ENCODE results near the gene RALGPS2. TPM values are rescaled to one million over a fixed set of nuclear protein-coding genes. Genes with fewer than 3 reads are reported as not detected.

Gene RALGPS2
- total RNA-seq, 2 experiments from 2014 or later = 3.5 to 5.5 TPM

GRCh38 chr1:178862864-178863263 is 137.8 kb downstream of the RALGPS2 start:
- Mint-ChIP-seq H3K27ac (no peak overlapping the region), H3K4me3 (no peak overlapping the region), H3K36me3 (ENCODE audit: low read depth) (no peaks in the 10 kb centered on the region), H3K27me3 (no peaks in the 10 kb centered on the region), H3K4me1 (peaks cover 7% of the 10 kb centered on the region), H3K9me3 (no peaks in the 10 kb centered on the region)
- POLR2A ChIA-PET = no interaction called here
- no peak for DNase-seq
- CTCF ChIA-PET = interaction anchor here (1.4 kb wide), 1 partner anchor 11 kb away, joined by 3 read pairs; no protein-coding TSS in a partner anchor

- POLR2A ChIA-PET = no interaction called here
- H3K27ac Mint-ChIP-seq = no peak overlapping the region
- H3K36me3 Mint-ChIP-seq (ENCODE audit: low read depth) = no peaks in the 10 kb centered on the region
- CTCF ChIA-PET = interaction anchor here (0.6 to 0.9 kb wide), 2 partner anchors 16 to 76 kb away, joined by 3 to 4 read pairs; no protein-coding TSS in a partner anchor
- no peaks in the 10 kb centered on the region for H3K9me3 Mint-ChIP-seq
- H3K4me1 Mint-ChIP-seq = peaks cover 7% of the 10 kb centered on the region
- H3K4me3 Mint-ChIP-seq = no peak overlapping the region
- DNase-seq = no peak
- no peaks in the 10 kb centered on the region for H3K27me3 Mint-ChIP-seq
Measured at GRCh38 chr1:178864326-178864725, 139.3 kb downstream of the RALGPS2 start.

GRCh38 chr1:178867670-178868069 is 142.6 kb downstream of the RALGPS2 start:
- Mint-ChIP-seq H3K27me3 (no peaks in the 10 kb centered on the region), H3K9me3 (no peaks in the 10 kb centered on the region), H3K4me3 (no peak overlapping the region), H3K36me3 (ENCODE audit: low read depth) (no peaks in the 10 kb centered on the region), H3K4me1 (peaks cover 9% of the 10 kb centered on the region), H3K27ac (no peak overlapping the region)
- no peak for DNase-seq
- ChIA-PET CTCF (interaction anchor here (0.6 kb wide), 1 partner anchor 20 kb away, joined by 3 read pairs; no protein-coding TSS in a partner anchor), POLR2A (no interaction called here)

GRCh38 chr1:178868706-178869105 is 143.7 kb downstream of the RALGPS2 start:
- peaks cover 12% of the 10 kb centered on the region for H3K4me1 Mint-ChIP-seq
- POLR2A ChIA-PET = no interaction called here
- CTCF ChIA-PET = no interaction called here
- no peaks in the 10 kb centered on the region for H3K36me3 Mint-ChIP-seq (ENCODE audit: low read depth)
- H3K27me3 Mint-ChIP-seq = no peaks in the 10 kb centered on the region
- no peaks in the 10 kb centered on the region for H3K9me3 Mint-ChIP-seq
- H3K27ac Mint-ChIP-seq = no peak overlapping the region
- no peak overlapping the region for H3K4me3 Mint-ChIP-seq
- DNase-seq = no peak

- no peaks in the 10 kb centered on the region for H3K36me3 Mint-ChIP-seq (ENCODE audit: low read depth)
- no peak overlapping the region for H3K4me3 Mint-ChIP-seq
- peaks cover 12% of the 10 kb centered on the region for H3K4me1 Mint-ChIP-seq
- no peaks in the 10 kb centered on the region for H3K27me3 Mint-ChIP-seq
- H3K9me3 Mint-ChIP-seq = no peaks in the 10 kb centered on the region
- ChIA-PET CTCF (no interaction called here), POLR2A (no interaction called here)
- H3K27ac Mint-ChIP-seq = no peak overlapping the region
- no peak for DNase-seq
Measured at GRCh38 chr1:178869119-178869697, 144.2 kb downstream of the RALGPS2 start.

GRCh38 chr1:178870221-178870620 is 145.2 kb downstream of the RALGPS2 start:
- peaks cover 9% of the 10 kb centered on the region for H3K4me1 Mint-ChIP-seq
- POLR2A ChIA-PET = no interaction called here
- no peaks in the 10 kb centered on the region for H3K9me3 Mint-ChIP-seq
- H3K36me3 Mint-ChIP-seq (ENCODE audit: low read depth) = no peaks in the 10 kb centered on the region
- no peak for DNase-seq
- no peak overlapping the region for H3K4me3 Mint-ChIP-seq
- CTCF ChIA-PET = no interaction called here
- H3K27ac Mint-ChIP-seq = no peak overlapping the region
- no peaks in the 10 kb centered on the region for H3K27me3 Mint-ChIP-seq

GRCh38 chr1:178870944-178871343 is 145.9 kb downstream of the RALGPS2 start, which contains the start of gene ANGPTL1:
ANGPTL1 (minus strand) TSS chr1:178871077; CDS start chr1:178865776, 5,301 bp downstream.
- Mint-ChIP-seq H3K4me3 (no peak within 1 kb of the TSS), H3K36me3 (ENCODE audit: low read depth) (no peaks in the 10 kb centered on the region), H3K4me1 (peaks cover 9% of the 10 kb centered on the region), H3K27me3 (no peaks in the 10 kb centered on the region), H3K9me3 (no peaks in the 10 kb centered on the region), H3K27ac (no peak within 1 kb of the TSS)
- DNase-seq = no peak
- ChIA-PET CTCF (no interaction called here), POLR2A (interaction anchor here (0.7 kb wide), 1 partner anchor 439 kb away, joined by 7 read pairs; no protein-coding TSS in a partner anchor)

- ChIA-PET CTCF (interaction anchor here (0.6 to 0.9 kb wide), 2 partner anchors 13 to 476 kb away, joined by 3 read pairs; no protein-coding TSS in a partner anchor), POLR2A (interaction anchor here (0.7 kb wide), 1 partner anchor 439 kb away, joined by 7 read pairs; no protein-coding TSS in a partner anchor)
- H3K36me3 Mint-ChIP-seq (ENCODE audit: low read depth) = no peaks in the 10 kb centered on the region
Measured at GRCh38 chr1:178871551-178872320, 146.7 kb downstream of the RALGPS2 start.

GRCh38 chr1:178874966-178875365 is 149.9 kb downstream of the RALGPS2 start:
- no peak for DNase-seq
- CTCF ChIA-PET = no interaction called here

More at GRCh38 chr1:178871551-178872320, 146.7 kb downstream of the RALGPS2 start:
- no peaks in the 10 kb centered on the region for H3K9me3 Mint-ChIP-seq
- peaks cover 9% of the 10 kb centered on the region for H3K4me1 Mint-ChIP-seq
- no peak overlapping the region for H3K4me3 Mint-ChIP-seq
- no peaks in the 10 kb centered on the region for H3K27me3 Mint-ChIP-seq
- no peak for DNase-seq
- no peak overlapping the region for H3K27ac Mint-ChIP-seq

GRCh38 chr1:178875936-178876335 is 150.9 kb downstream of the RALGPS2 start:
- H3K27ac Mint-ChIP-seq = no peak overlapping the region
- no peaks in the 10 kb centered on the region for H3K36me3 Mint-ChIP-seq (ENCODE audit: low read depth)
- H3K27me3 Mint-ChIP-seq = no peaks in the 10 kb centered on the region
- no peak for DNase-seq
- H3K4me3 Mint-ChIP-seq = no peak overlapping the region
- H3K9me3 Mint-ChIP-seq = no peaks in the 10 kb centered on the region
- CTCF ChIA-PET = no interaction called here
- H3K4me1 Mint-ChIP-seq = peaks cover 5% of the 10 kb centered on the region
- POLR2A ChIA-PET = no interaction called here

More at GRCh38 chr1:178874966-178875365, 149.9 kb downstream of the RALGPS2 start:
- Mint-ChIP-seq H3K36me3 (ENCODE audit: low read depth) (no peaks in the 10 kb centered on the region), H3K27ac (no peak overlapping the region), H3K4me1 (peaks cover 5% of the 10 kb centered on the region), H3K27me3 (no peaks in the 10 kb centered on the region), H3K4me3 (no peak overlapping the region), H3K9me3 (no peaks in the 10 kb centered on the region)
- POLR2A ChIA-PET = no interaction called here

GRCh38 chr1:178877896-178878295 is 152.9 kb downstream of the RALGPS2 start:
- Mint-ChIP-seq H3K27me3 (no peaks in the 10 kb centered on the region), H3K36me3 (ENCODE audit: low read depth) (no peaks in the 10 kb centered on the region), H3K4me3 (no peak overlapping the region), H3K27ac (no peak overlapping the region), H3K4me1 (peaks cover under 1% of the 10 kb centered on the region), H3K9me3 (no peaks in the 10 kb centered on the region)
- ChIA-PET CTCF (no interaction called here), POLR2A (no interaction called here)
- DNase-seq = no peak

- no peaks in the 10 kb centered on the region for H3K36me3 Mint-ChIP-seq (ENCODE audit: low read depth)
- no peaks in the 10 kb centered on the region for H3K9me3 Mint-ChIP-seq
- ChIA-PET CTCF (no interaction called here), POLR2A (no interaction called here)
- H3K27me3 Mint-ChIP-seq = no peaks in the 10 kb centered on the region
- no peaks in the 10 kb centered on the region for H3K4me1 Mint-ChIP-seq
- H3K4me3 Mint-ChIP-seq = no peak overlapping the region
- DNase-seq = no peak
- H3K27ac Mint-ChIP-seq = no peak overlapping the region
Measured at GRCh38 chr1:178881950-178882349, 156.9 kb downstream of the RALGPS2 start.

GRCh38 chr1:178885869-178886268 is 160.8 kb downstream of the RALGPS2 start:
- Mint-ChIP-seq H3K4me1 (no peaks in the 10 kb centered on the region), H3K27ac (no peak overlapping the region), H3K9me3 (no peaks in the 10 kb centered on the region), H3K27me3 (no peaks in the 10 kb centered on the region), H3K4me3 (no peak overlapping the region), H3K36me3 (ENCODE audit: low read depth) (no peaks in the 10 kb centered on the region)
- no peak for DNase-seq
- ChIA-PET CTCF (no interaction called here), POLR2A (no interaction called here)

All from activated CD4-positive, alpha-beta T cell treated with anti-CD3 and anti-CD28 coated beads, Interleukin-2, amount 10 ng/mL, durations not matched to agents 7 days and 5 days (primary cell).